ENCODE data around the gene EVL.

Gene EVL

DNA sequence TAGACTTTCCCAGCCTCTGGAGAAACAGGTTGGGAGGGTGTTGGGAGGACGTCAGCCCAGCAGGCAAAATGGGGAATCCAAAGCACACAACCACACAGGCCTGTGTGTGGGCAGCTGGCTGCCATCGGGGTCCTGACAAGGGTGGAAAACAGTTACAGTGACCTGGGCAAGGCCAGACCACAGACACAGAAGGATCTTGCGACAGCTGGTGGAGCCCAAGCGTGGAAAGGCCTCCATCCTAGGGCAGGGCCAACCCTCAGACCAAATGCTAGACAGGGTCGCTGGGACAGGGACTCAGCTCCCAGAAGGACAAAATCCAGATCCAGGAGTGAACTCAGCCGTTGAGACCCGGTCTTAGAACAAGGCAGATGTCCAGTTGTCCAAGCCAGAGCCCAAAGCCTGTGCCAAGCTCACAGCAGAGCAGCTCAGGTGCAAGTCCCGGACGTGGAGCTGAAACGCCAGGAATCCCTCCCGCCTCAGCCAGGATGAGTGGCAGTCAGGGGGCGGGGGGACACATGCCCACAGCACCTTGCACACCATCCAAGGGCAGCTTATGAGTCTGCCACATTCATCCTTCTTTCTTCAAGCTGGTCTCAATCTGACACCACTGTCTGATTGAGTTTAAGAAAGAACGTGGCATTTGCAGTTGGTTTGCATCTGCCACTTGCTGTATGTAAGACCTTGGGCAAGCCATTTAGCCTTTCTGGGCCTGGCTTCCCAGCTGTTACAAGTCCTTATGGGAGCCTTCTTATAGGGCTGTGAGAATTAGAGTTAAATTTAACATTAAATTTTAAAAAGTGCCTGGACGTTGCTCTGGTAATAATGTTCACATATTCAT is 56.6 kb downstream of the EVL start:
- Histone ChIP-seq H3K36me3 (ENCODE audit: control insufficient read depth, insufficient read depth, low read length) (peaks cover 100% of the 10 kb centered on the region), H3K27ac (ENCODE audit: insufficient read depth, low read length, poor library complexity, severe bottlenecking) (peak overlapping the region; percentile 25)
- no peak for DNase-seq

GRCh38 chr14:100122481-100123223 is 57.4 kb downstream of the EVL start:
- no peak for DNase-seq
- H3K27me3 ChIP-seq (replicated peaks; ENCODE audit: control insufficient read depth, insufficient read depth, low read length, poor library complexity, severe bottlenecking), result no peaks in the 10 kb centered on the region
- no peak overlapping the region for H3K27ac ChIP-seq (ENCODE audit: insufficient read depth, low read length, poor library complexity, severe bottlenecking)
- no peaks in the 10 kb centered on the region for H3K4me1 ChIP-seq (ENCODE audit: control insufficient read depth, insufficient read depth, low read length, poor library complexity, severe bottlenecking)
- peaks cover 100% of the 10 kb centered on the region for H3K36me3 ChIP-seq (ENCODE audit: control insufficient read depth, insufficient read depth, low read length)
- H3K9me3 ChIP-seq (ENCODE audit: control insufficient read depth, low read length), result no peaks in the 10 kb centered on the region
- H3K4me3 ChIP-seq (ENCODE audit: insufficient read depth, low read depth, low read length, poor library complexity, severe bottlenecking), result no peak overlapping the region

More for the DNA sequence above, 56.6 kb downstream of the EVL start:
- Histone ChIP-seq H3K4me3 (ENCODE audit: insufficient read depth, low read depth, low read length, poor library complexity, severe bottlenecking) (no peak overlapping the region), H3K4me1 (ENCODE audit: control insufficient read depth, insufficient read depth, low read length, poor library complexity, severe bottlenecking) (no peaks in the 10 kb centered on the region), H3K27me3 (replicated peaks; ENCODE audit: control insufficient read depth, insufficient read depth, low read length, poor library complexity, severe bottlenecking) (no peaks in the 10 kb centered on the region), H3K9me3 (ENCODE audit: control insufficient read depth, low read length) (no peaks in the 10 kb centered on the region)

GRCh38 chr14:100123618-100124017 is 58.4 kb downstream of the EVL start:
- no peak for DNase-seq
- Histone ChIP-seq H3K36me3 (ENCODE audit: control insufficient read depth, insufficient read depth, low read length) (peaks cover 98% of the 10 kb centered on the region), H3K27ac (ENCODE audit: insufficient read depth, low read length, poor library complexity, severe bottlenecking) (no peak overlapping the region)

DNA sequence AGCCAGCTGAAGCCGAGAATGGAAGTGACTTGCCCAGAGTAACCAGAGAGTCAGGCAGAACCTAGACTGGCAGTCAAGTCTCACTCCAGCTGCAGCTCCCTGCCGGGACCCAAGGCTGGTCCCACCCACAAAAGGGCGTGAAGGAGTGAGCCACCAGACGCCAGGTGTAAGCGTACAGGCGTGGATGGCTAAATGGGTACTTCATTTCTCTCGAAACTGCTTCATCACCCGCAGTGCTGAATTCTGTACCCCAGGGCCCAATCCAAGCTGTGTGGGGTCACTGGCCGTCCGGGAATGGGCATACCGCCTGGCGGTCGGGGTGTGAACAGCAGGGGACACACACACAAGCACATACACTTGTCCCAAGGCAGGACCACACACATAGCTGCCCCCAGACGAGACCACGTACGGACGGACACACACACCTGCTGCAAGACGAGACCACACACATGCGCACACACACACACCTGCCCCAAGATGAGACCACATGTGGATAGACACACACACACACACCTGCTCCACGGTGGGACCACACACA is 59.4 kb downstream of the EVL start:
- Histone ChIP-seq H3K36me3 (ENCODE audit: control insufficient read depth, insufficient read depth, low read length) (peaks cover 98% of the 10 kb centered on the region), H3K4me3 (ENCODE audit: insufficient read depth, low read depth, low read length, poor library complexity, severe bottlenecking) (no peak overlapping the region), H3K9me3 (ENCODE audit: control insufficient read depth, low read length) (no peaks in the 10 kb centered on the region), H3K27me3 (replicated peaks; ENCODE audit: control insufficient read depth, insufficient read depth, low read length, poor library complexity, severe bottlenecking) (no peaks in the 10 kb centered on the region), H3K4me1 (ENCODE audit: control insufficient read depth, insufficient read depth, low read length, poor library complexity, severe bottlenecking) (no peaks in the 10 kb centered on the region), H3K27ac (ENCODE audit: insufficient read depth, low read length, poor library complexity, severe bottlenecking) (no peak overlapping the region)
- no peak for DNase-seq

More at GRCh38 chr14:100123618-100124017, 58.4 kb downstream of the EVL start:
- H3K4me3 ChIP-seq (ENCODE audit: insufficient read depth, low read depth, low read length, poor library complexity, severe bottlenecking), result no peak overlapping the region
- no peaks in the 10 kb centered on the region for H3K9me3 ChIP-seq (ENCODE audit: control insufficient read depth, low read length)
- no peaks in the 10 kb centered on the region for H3K27me3 ChIP-seq (replicated peaks; ENCODE audit: control insufficient read depth, insufficient read depth, low read length, poor library complexity, severe bottlenecking)
- no peaks in the 10 kb centered on the region for H3K4me1 ChIP-seq (ENCODE audit: control insufficient read depth, insufficient read depth, low read length, poor library complexity, severe bottlenecking)

- H3K4me3 ChIP-seq (ENCODE audit: insufficient read depth, low read depth, low read length, poor library complexity, severe bottlenecking), result no peak overlapping the region
- no peaks in the 10 kb centered on the region for H3K4me1 ChIP-seq (ENCODE audit: control insufficient read depth, insufficient read depth, low read length, poor library complexity, severe bottlenecking)
- no peaks in the 10 kb centered on the region for H3K27me3 ChIP-seq (replicated peaks; ENCODE audit: control insufficient read depth, insufficient read depth, low read length, poor library complexity, severe bottlenecking)
- H3K9me3 ChIP-seq (ENCODE audit: control insufficient read depth, low read length), result no peaks in the 10 kb centered on the region
- DNase-seq, result no peak
- peaks cover 98% of the 10 kb centered on the region for H3K36me3 ChIP-seq (ENCODE audit: control insufficient read depth, insufficient read depth, low read length)
- H3K27ac ChIP-seq (ENCODE audit: insufficient read depth, low read length, poor library complexity, severe bottlenecking), result no peak overlapping the region
Observed at GRCh38 chr14:100126401-100126800, 61.2 kb downstream of the EVL start.

DNA sequence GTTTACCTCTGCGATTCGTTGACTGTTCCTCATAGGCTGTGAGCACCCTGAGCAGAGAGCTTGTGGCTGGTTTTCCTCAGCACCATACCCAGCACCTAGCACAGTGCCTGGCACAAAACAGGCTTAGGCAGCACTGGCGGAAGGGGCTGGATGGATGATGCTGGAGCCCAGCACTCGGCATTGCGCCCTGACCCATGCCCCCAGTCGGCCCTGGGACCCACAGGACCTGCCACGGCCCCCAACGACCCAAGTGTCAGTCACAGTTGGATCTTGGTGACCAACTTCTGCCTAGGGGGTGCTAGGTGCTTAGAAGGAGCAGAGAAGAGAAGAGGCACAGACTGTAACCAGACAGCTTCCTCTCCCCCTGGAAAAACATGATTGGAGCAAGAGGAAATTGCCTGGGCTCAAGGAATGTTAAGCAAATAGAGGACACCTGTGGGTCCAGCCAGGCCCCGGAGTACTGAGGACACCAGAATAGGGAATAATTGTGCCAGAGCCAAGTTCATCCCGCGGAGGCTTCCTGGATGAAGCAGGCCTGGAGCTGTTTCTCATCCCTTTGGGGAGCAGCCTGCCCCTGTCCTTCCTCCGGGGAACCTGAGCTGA is 62.7 kb downstream of the EVL start:
- Histone ChIP-seq H3K4me1 (ENCODE audit: control insufficient read depth, insufficient read depth, low read length, poor library complexity, severe bottlenecking) (no peaks in the 10 kb centered on the region), H3K9me3 (ENCODE audit: control insufficient read depth, low read length) (no peaks in the 10 kb centered on the region), H3K27ac (ENCODE audit: insufficient read depth, low read length, poor library complexity, severe bottlenecking) (no peak overlapping the region), H3K27me3 (replicated peaks; ENCODE audit: control insufficient read depth, insufficient read depth, low read length, poor library complexity, severe bottlenecking) (no peaks in the 10 kb centered on the region), H3K36me3 (ENCODE audit: control insufficient read depth, insufficient read depth, low read length) (peaks cover 98% of the 10 kb centered on the region), H3K4me3 (ENCODE audit: insufficient read depth, low read depth, low read length, poor library complexity, severe bottlenecking) (no peak overlapping the region)
- DNase-seq, result no peak

DNA sequence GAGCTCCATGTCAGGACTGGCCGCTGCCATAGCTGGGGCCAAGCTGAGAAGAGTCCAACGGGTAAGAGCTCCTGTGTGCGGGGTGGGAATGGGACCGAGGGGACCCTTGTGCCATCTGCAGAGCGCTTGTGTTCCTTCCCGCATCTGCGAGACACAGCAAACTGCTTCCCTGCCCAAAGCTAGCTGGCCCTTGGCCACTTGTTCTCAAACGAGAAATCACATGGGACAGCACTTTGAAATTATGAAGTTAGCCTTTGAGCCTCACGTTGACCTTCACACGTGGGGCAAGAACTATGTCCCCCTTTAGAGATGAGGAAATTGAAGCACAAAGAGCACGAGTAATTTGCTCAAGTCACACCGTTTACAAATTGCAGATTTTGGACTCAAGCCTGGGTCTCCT is 63.5 kb downstream of the EVL start:
- no peaks in the 10 kb centered on the region for H3K27me3 ChIP-seq (replicated peaks; ENCODE audit: control insufficient read depth, insufficient read depth, low read length, poor library complexity, severe bottlenecking)
- H3K27ac ChIP-seq (ENCODE audit: insufficient read depth, low read length, poor library complexity, severe bottlenecking), result peak overlapping the region; percentile 13
- H3K36me3 ChIP-seq (ENCODE audit: control insufficient read depth, insufficient read depth, low read length), result peaks cover 98% of the 10 kb centered on the region
- no peaks in the 10 kb centered on the region for H3K9me3 ChIP-seq (ENCODE audit: control insufficient read depth, low read length)
- no peak for DNase-seq
- H3K4me3 ChIP-seq (ENCODE audit: insufficient read depth, low read depth, low read length, poor library complexity, severe bottlenecking), result no peak overlapping the region
- no peaks in the 10 kb centered on the region for H3K4me1 ChIP-seq (ENCODE audit: control insufficient read depth, insufficient read depth, low read length, poor library complexity, severe bottlenecking)

DNA sequence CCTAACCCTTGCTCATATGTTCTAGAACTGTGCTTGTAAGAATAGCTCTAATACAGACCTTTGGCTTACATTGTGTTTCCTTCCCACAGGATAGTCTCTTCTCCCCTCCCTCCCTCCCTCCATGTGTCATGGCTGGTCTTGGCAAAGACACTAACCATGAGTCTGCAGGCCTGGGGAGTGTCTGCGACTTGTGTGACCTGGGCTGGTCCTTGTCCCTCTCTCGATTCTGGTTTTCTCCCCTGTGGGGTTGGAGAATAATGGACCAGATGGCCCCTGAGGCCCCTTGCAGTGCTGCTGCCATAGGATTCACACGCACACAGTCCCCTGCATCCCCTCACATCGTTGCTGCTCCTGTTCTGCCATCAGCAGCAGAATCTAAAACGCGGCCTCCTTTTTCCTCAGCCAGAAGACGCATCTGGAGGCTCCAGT is 64.0 kb downstream of the EVL start:
- peaks cover 98% of the 10 kb centered on the region for H3K36me3 ChIP-seq (ENCODE audit: control insufficient read depth, insufficient read depth, low read length)

GRCh38 chr14:100130521-100130920 is 65.3 kb downstream of the EVL start:
- H3K9me3 ChIP-seq (ENCODE audit: control insufficient read depth, low read length), result no peaks in the 10 kb centered on the region

More for the DNA sequence above, 64.0 kb downstream of the EVL start:
- Histone ChIP-seq H3K4me1 (ENCODE audit: control insufficient read depth, insufficient read depth, low read length, poor library complexity, severe bottlenecking) (no peaks in the 10 kb centered on the region), H3K27ac (ENCODE audit: insufficient read depth, low read length, poor library complexity, severe bottlenecking) (peak overlapping the region; percentile 13), H3K27me3 (replicated peaks; ENCODE audit: control insufficient read depth, insufficient read depth, low read length, poor library complexity, severe bottlenecking) (no peaks in the 10 kb centered on the region), H3K4me3 (ENCODE audit: insufficient read depth, low read depth, low read length, poor library complexity, severe bottlenecking) (no peak overlapping the region), H3K9me3 (ENCODE audit: control insufficient read depth, low read length) (no peaks in the 10 kb centered on the region)
- no peak for DNase-seq

More at GRCh38 chr14:100130521-100130920, 65.3 kb downstream of the EVL start:
- peaks cover 98% of the 10 kb centered on the region for H3K36me3 ChIP-seq (ENCODE audit: control insufficient read depth, insufficient read depth, low read length)
- H3K4me3 ChIP-seq (ENCODE audit: insufficient read depth, low read depth, low read length, poor library complexity, severe bottlenecking), result no peak overlapping the region
- no peak overlapping the region for H3K27ac ChIP-seq (ENCODE audit: insufficient read depth, low read length, poor library complexity, severe bottlenecking)
- no peaks in the 10 kb centered on the region for H3K4me1 ChIP-seq (ENCODE audit: control insufficient read depth, insufficient read depth, low read length, poor library complexity, severe bottlenecking)
- no peak for DNase-seq
- H3K27me3 ChIP-seq (replicated peaks; ENCODE audit: control insufficient read depth, insufficient read depth, low read length, poor library complexity, severe bottlenecking), result no peaks in the 10 kb centered on the region
